Subcutaneous adipose tissue (tissue), 4 donors: ENCODE data around the gene MYH16. TPM values are rescaled to one million over a fixed set of nuclear protein-coding genes. Genes with fewer than 3 reads are reported as not detected.

ENCODE experiments used
- total RNA-seq, 4 donors: library from RNA; depleted of rRNA; stranded (reverse); fragments of >200 nt; gene quantifications; one replicate each; pipeline ENCODE4 v1.1.0, GENCODE V29; 2016
- TF ChIP-seq, protein P1 (sequence below): fragments of 450-650 bp; IDR thresholded peaks from one replicate; pipeline ENCODE4 v1.5.1; 2016; ENCODE audit warnings: low read depth, mild to moderate bottlenecking, control low read depth, antibody characterized with exemption, moderate library complexity

The MYH16 gene
- total RNA-seq, 4 donors from 2014 or later: not detected

DNA sequence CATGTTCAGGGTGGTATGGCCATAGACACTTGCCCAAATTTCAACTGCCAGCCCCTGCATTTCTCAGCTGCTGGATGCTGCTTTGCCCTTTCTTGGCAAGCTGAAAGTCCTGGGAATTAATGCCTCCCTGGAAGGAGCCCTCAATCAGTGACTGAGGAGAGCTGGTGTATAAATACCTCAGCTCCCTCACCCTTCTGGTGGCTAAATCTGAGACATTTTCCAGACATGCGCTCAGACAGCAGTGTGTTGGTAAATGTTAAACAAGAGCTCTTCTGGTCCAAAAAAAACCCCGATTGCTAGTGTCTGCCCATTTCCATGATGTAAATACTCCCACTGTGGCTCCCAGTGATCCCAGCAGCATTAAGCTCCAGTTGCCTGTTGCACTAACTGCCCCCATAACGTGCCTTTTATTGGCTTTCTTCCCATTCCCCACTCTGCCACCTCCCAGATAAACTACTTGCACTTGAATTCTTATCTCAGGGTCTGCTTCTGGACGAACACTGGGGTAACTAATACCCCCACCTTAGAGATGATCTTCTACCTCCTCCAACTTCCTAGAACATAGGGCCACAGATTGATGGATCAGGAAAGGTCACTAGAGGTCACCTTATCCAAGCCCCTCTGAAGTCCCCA, 6.7 kb upstream of the MYH16 start:
- TF ChIP-seq, protein P1, sequence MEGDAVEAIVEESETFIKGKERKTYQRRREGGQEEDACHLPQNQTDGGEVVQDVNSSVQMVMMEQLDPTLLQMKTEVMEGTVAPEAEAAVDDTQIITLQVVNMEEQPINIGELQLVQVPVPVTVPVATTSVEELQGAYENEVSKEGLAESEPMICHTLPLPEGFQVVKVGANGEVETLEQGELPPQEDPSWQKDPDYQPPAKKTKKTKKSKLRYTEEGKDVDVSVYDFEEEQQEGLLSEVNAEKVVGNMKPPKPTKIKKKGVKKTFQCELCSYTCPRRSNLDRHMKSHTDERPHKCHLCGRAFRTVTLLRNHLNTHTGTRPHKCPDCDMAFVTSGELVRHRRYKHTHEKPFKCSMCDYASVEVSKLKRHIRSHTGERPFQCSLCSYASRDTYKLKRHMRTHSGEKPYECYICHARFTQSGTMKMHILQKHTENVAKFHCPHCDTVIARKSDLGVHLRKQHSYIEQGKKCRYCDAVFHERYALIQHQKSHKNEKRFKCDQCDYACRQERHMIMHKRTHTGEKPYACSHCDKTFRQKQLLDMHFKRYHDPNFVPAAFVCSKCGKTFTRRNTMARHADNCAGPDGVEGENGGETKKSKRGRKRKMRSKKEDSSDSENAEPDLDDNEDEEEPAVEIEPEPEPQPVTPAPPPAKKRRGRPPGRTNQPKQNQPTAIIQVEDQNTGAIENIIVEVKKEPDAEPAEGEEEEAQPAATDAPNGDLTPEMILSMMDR: no peak

DNA sequence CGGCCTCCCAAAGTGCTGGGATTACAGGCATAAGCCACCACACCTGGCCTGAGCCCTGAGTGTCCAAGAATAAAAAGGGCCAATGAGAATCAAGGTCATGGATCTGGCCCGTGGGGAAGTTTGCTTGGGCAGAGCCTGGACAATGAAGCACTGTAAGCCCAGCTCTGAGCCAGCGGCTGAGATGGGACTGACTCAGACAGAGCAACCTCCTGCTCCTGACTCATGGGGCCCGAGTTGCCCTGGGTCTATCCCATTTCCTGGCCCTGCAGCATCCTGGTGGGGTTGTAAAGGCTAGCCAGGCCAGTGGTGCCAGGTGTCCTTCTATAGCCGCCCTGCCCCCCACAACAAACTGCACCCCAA, 5.2 kb upstream of the MYH16 start:
- TF ChIP-seq, protein P1: no peak

DNA sequence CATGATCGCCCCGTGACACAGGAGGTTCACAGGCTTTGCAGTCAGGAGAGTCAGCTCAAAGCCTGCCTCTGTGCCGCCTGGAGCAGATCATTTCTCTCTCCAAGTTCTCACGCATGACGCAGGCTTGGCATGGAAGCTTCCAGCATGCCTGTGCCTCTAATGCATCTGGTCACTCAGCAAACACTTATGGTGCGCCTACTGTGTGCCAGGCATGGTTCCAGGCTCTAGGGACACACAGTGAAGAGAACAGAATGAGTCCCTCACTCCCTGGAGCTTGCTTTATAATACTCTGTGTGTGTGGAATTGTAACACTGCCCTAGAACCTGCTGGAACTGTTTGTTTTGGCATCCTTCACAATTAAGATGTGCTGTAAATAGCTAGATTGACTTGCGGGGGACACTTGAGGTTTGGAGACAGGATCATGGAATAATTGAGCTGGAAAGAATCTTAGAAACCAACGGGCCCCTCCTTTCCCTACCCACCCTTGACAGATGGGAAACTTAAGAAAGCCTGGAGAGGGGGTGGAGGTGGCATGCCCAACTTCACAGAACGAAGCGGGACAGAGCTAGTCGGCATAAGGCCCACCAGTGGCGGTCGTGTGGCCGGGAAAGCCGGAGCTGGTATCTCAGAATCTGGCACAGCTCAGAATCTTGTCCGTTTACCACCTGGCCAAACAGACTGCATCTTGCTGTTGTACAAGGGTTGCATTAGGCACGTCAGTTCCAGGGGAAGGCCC, 4.6 kb upstream of the MYH16 start:
- TF ChIP-seq, protein P1: no peak

DNA sequence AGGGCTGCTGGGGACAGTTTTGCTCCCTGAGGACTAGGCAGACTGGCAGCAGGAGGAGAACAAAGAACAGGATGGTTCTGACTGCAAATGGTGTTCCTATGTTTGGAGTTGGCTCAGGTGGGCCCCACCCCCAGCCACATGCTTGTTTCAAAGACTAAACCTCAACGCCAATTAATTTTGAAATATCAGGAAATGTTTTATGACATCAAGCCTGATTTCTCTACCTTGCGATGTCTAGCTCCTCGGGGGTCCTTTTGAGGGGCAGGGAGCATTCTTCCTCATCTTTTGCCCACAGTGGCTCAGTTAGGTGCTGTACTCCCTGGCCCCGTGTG, 4.1 kb upstream of the MYH16 start:
- TF ChIP-seq, protein P1: no peak

DNA sequence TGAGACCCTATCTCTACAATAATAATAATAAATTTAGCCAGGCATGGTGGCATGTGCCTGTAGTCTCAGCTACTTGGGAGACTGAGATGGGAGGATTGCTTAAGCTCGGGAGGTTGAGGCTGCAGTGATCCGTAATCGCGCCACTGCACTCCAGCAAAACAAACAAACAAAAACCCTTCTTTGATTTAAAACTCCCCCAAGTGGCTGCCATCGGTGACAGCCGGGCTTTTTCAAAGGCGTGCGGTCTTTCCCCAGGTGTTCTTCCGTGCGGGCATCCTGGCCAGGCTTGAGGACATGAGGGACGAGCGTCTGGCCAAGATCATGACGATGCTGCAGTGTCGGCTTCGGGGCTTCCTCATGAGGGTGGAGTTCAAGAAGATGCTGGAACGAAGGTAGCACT, 1.9 kb upstream of the MYH16 start:
- TF ChIP-seq, protein P1: no peak

DNA sequence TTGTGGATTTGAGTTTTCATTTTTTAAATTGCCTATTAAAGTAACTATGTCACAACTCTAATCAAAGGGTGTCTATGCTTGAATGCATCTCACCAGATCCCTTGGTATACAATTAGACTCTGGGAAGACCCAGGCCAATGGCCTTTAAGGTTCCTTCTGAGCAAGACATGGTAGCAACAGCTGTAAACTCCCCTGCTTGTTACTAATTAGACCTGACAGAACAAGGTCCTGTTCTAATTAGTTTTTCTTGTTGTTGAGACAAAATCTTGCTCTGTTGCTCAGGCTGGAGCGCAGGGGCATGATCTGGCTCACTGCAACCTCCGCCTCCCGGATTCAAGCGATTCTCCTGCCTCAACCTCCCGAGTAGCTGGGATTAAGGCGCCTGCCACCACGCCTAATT, 2.9 kb downstream of the MYH16 start:
- TF ChIP-seq, protein P1: no peak

DNA sequence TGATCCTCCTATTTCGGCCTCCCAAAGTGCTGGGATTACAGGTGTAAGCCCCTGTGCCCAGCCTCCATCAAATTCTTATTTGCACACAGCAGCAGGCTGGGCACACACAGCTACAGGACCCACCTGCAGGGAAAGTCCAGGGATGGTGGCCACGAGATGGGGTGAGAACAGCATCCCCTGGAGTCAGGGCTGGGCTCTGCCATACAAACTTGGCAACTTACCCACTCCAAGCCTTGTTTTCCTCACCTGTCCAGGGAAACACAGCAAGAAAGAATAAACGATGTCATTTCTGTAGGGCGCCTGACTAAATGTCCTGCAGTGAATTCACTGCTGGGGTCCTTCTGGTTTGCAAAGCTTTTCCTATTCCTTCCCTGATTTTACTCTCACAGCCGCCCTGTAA, 5.5 kb downstream of the MYH16 start:
- TF ChIP-seq, protein P1: no peak
